Endodermal cell (in vitro differentiated cells): ENCODE data around the gene TEAD3. TPM values are rescaled to one million over a fixed set of nuclear protein-coding genes. Genes with fewer than 3 reads are reported as not detected.

Experiments
- DNase-seq: peaks from one replicate; pipeline ENCODE4 v3.0.0-alpha.2; 2017
- H3K27ac ChIP-seq: 2 replicates; pipeline ENCODE4 v1.5.1; 2013; ENCODE audit warnings: mild to moderate bottlenecking, low read depth, low read length, moderate library complexity
- H3K27me3 ChIP-seq: 2 replicates; pipeline ENCODE4 v1.6.1; 2013; ENCODE audit warnings: mild to moderate bottlenecking, low read length, moderate library complexity; ENCODE audit not compliant: insufficient read depth, control insufficient read depth, poor library complexity, severe bottlenecking
- H3K36me3 ChIP-seq: 2 replicates; pipeline ENCODE4 v1.7.0; 2013; ENCODE audit warnings: mild to moderate bottlenecking, low read length, moderate library complexity; ENCODE audit not compliant: control insufficient read depth, insufficient read depth
- H3K4me1 ChIP-seq: one replicate; pipeline ENCODE4 v1.7.0; 2013; ENCODE audit warnings: low read length; ENCODE audit not compliant: control insufficient read depth, insufficient read depth
- H3K4me3 ChIP-seq: 2 replicates; pipeline ENCODE4 v1.5.1; 2013; ENCODE audit warnings: mild to moderate bottlenecking, low read length, moderate library complexity
- H3K9ac ChIP-seq: 2 replicates; pipeline ENCODE4 v1.6.1; 2013; ENCODE audit warnings: mild to moderate bottlenecking, low read length, moderate library complexity; ENCODE audit not compliant: poor library complexity, severe bottlenecking; ENCODE audit errors: extremely low read depth
- H3K9me3 ChIP-seq: 2 replicates; pipeline ENCODE4 v1.6.1; 2013; ENCODE audit warnings: mild to moderate bottlenecking, low read length, moderate library complexity; ENCODE audit not compliant: control insufficient read depth
- H3K27ac Mint-ChIP-seq: 2 replicates; pipeline ENCODE4 v1.8.0; 2020; ENCODE audit warnings: mixed read lengths
- H3K27me3 Mint-ChIP-seq: 2 replicates; pipeline ENCODE4 v1.8.0; 2021; ENCODE audit warnings: mild to moderate bottlenecking, mixed read lengths; ENCODE audit not compliant: insufficient read depth
- H3K36me3 Mint-ChIP-seq: 2 replicates; pipeline ENCODE4 v1.8.0; 2020; ENCODE audit warnings: low read depth, mixed read lengths
- H3K4me1 Mint-ChIP-seq: 2 replicates; pipeline ENCODE4 v1.8.0; 2020; ENCODE audit warnings: mixed read lengths
- H3K4me3 Mint-ChIP-seq: 2 replicates; pipeline ENCODE4 v1.8.0; 2020; ENCODE audit warnings: mild to moderate bottlenecking, moderate library complexity, mixed read lengths
- H3K9me3 Mint-ChIP-seq: 2 replicates; pipeline ENCODE4 v1.8.0; 2020; ENCODE audit warnings: mild to moderate bottlenecking, mixed read lengths
- CTCF ChIP-seq: fragments of 200-600 bp; sonication (generic); conservative IDR thresholded peaks from 2 replicates; pipeline ENCODE4 v1.5.0; 2021; ENCODE audit warnings: antibody characterized with exemption, mild to moderate bottlenecking
- WGBS, 2 experiments: methylation state at CpG; one replicate each; pipeline versions ENCODE4 v1.1.5 to v1.1.7; 2013; ENCODE audit warnings: missing lambda C conversion rate in 2 of 2, mixed read lengths in 1 of 2; ENCODE audit not compliant: insufficient coverage in 1 of 2, insufficient read length in 1 of 2; 5-methylcytosine and 5-hydroxymethylcytosine counted together
- total RNA-seq, 2 donors: library from RNA; stranded (reverse); fragmentation: NEBNext Ultra II Directional in 1 of 2; extraction: Animal tissue kit (Norgen Biotek cat#: 25700) in 1 of 2; gene quantifications; 2 replicates in 1 of 2; 3 replicates in 1 of 2; pipeline ENCODE4 v1.2.1, GENCODE V29; 2021

The TEAD3 gene
- total RNA-seq, 2 donors from 2014 or later: 22.7 to 29.2 TPM

- DNase-seq: no peak
- WGBS, 2 experiments: 91 to 93% methylated on average over 4 of the region's 4 CpGs
- no peak overlapping the region for H3K27ac ChIP-seq
- no peak overlapping the region for H3K4me3 ChIP-seq
- no peak for TF ChIP-seq CTCF
- Mint-ChIP-seq H3K9me3 (peaks cover 16% of the 10 kb centered on the region), H3K4me3 (no peak overlapping the region), H3K36me3 (peaks cover 8% of the 10 kb centered on the region), H3K4me1 (peaks cover 16% of the 10 kb centered on the region), H3K27ac (no peak overlapping the region), H3K27me3 (no peaks in the 10 kb centered on the region)
- peaks cover 12% of the 10 kb centered on the region for H3K9me3 ChIP-seq
- H3K9ac ChIP-seq: no peak overlapping the region
- no peaks in the 10 kb centered on the region for H3K27me3 ChIP-seq
- H3K36me3 ChIP-seq: no peaks in the 10 kb centered on the region
- peaks cover 5% of the 10 kb centered on the region for H3K4me1 ChIP-seq
Measured at GRCh38 chr6:35432291-35432690, 64.6 kb downstream of the TEAD3 start.

GRCh38 chr6:35429463-35429862 is 67.4 kb downstream of the TEAD3 start:
- H3K27me3 ChIP-seq: no peaks in the 10 kb centered on the region
- Mint-ChIP-seq H3K4me1 (peaks cover 7% of the 10 kb centered on the region), H3K27ac (no peak overlapping the region), H3K36me3 (peaks cover 21% of the 10 kb centered on the region), H3K4me3 (no peak overlapping the region), H3K27me3 (no peaks in the 10 kb centered on the region), H3K9me3 (peaks cover 16% of the 10 kb centered on the region)
- no peaks in the 10 kb centered on the region for H3K36me3 ChIP-seq
- no peaks in the 10 kb centered on the region for H3K4me1 ChIP-seq
- H3K9me3 ChIP-seq: peaks cover 12% of the 10 kb centered on the region
- no peak overlapping the region for H3K4me3 ChIP-seq
- no peak overlapping the region for H3K9ac ChIP-seq
- no peak for TF ChIP-seq CTCF
- WGBS, 2 experiments: 94% methylated on average over 2 of the region's 2 CpGs
- no peak overlapping the region for H3K27ac ChIP-seq
- DNase-seq: no peak

- Histone ChIP-seq H3K27me3 (no peaks in the 10 kb centered on the region), H3K9me3 (peaks cover 12% of the 10 kb centered on the region), H3K4me1 (no peaks in the 10 kb centered on the region), H3K4me3 (no peak overlapping the region), H3K36me3 (no peaks in the 10 kb centered on the region), H3K9ac (no peak overlapping the region), H3K27ac (no peak overlapping the region)
- no peaks in the 10 kb centered on the region for H3K27me3 Mint-ChIP-seq
- H3K36me3 Mint-ChIP-seq: peaks cover 21% of the 10 kb centered on the region
- 87 to 90% methylated on average over 5 to 10 of the region's 10 CpGs for WGBS, 2 experiments
- H3K4me1 Mint-ChIP-seq: peaks cover 7% of the 10 kb centered on the region
- no peak overlapping the region for H3K4me3 Mint-ChIP-seq
- peaks cover 16% of the 10 kb centered on the region for H3K9me3 Mint-ChIP-seq
- TF ChIP-seq CTCF: peak; percentile 25
- peak overlapping the region; percentile 1 for H3K27ac Mint-ChIP-seq
- peak; percentile 82 for DNase-seq
Measured at GRCh38 chr6:35428421-35429149, 68.3 kb downstream of the TEAD3 start.
